Measurements from ENCODE around the gene TMEM9. TPM values are rescaled to one million over a fixed set of nuclear protein-coding genes. Genes with fewer than 3 reads are reported as not detected.

TMEM9 gene
- total RNA-seq, 1 donor from 2014 or later, result 109 TPM

DNA sequence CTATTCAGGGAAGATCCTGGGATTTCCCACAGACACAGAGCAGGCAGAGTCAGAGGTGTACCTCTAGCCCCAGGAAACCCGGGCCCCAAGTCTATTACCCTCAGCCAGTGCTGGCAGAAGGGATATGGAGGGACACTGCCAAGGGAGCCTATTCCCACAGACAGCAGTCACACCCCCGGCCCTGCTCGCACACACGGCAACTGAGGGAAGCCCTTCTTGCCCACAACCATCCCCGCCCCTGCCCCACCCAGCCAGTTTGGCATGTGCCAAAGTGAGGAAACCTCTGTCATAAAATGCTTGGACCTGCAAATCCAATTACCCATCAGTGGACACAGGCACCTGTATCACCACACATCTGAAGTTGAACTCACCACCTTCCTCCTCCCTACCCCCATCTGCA, 48.6 kb downstream of the TMEM9 start:
- no peak for DNase-seq (ENCODE audit: low spot score)
- H3K4me3 ChIP-seq, result no peak overlapping the region
- H3K27ac Mint-ChIP-seq, result no peak overlapping the region
- no peaks in the 10 kb centered on the region for H3K36me3 ChIP-seq
- peaks cover 2% of the 10 kb centered on the region for H3K27me3 Mint-ChIP-seq (ENCODE audit: insufficient read depth, low read depth)
- no peaks in the 10 kb centered on the region for H3K9me3 ChIP-seq (ENCODE audit: low read depth)
- H3K4me1 ChIP-seq, result peaks cover 18% of the 10 kb centered on the region
- H3K79me2 ChIP-seq (ENCODE audit: low read depth), result no peaks in the 10 kb centered on the region
- no peaks in the 10 kb centered on the region for H3K27me3 ChIP-seq
- no peak overlapping the region for H3K27ac ChIP-seq
- TF ChIP-seq EZH2 (IDR thresholded peaks at IDR 0.05) (no peak), EZH2phosphoT487 (IDR thresholded peaks at IDR 0.05) (no peak), CTCF (IDR thresholded peaks at IDR 0.05) (no peak)
- no peak overlapping the region for H3K4me3 Mint-ChIP-seq
- peaks cover 62% of the 10 kb centered on the region for H3K4me1 Mint-ChIP-seq
- H4K20me1 ChIP-seq (ENCODE audit: low read depth), result no peaks in the 10 kb centered on the region
- H2AFZ ChIP-seq (replicated peaks), result no peak overlapping the region
- no peak overlapping the region for H3K4me2 ChIP-seq
- H3K36me3 Mint-ChIP-seq, result peaks cover 4% of the 10 kb centered on the region
- H3F3A ChIP-seq (ENCODE audit: low read depth), result no peaks in the 10 kb centered on the region
- no peak overlapping the region for H3K9ac ChIP-seq
- peaks cover 2% of the 10 kb centered on the region for H3K9me3 Mint-ChIP-seq

GRCh38 chr1:201104141-201104540, 50.1 kb downstream of the TMEM9 start:
- peaks cover 4% of the 10 kb centered on the region for H3K36me3 Mint-ChIP-seq
- Histone ChIP-seq H2AFZ (replicated peaks) (no peak overlapping the region), H3K36me3 (no peaks in the 10 kb centered on the region), H3K9ac (no peak overlapping the region), H3K79me2 (ENCODE audit: low read depth) (no peaks in the 10 kb centered on the region), H3F3A (ENCODE audit: low read depth) (no peaks in the 10 kb centered on the region), H3K4me1 (peaks cover 33% of the 10 kb centered on the region), H3K4me2 (no peak overlapping the region), H3K27me3 (no peaks in the 10 kb centered on the region), H4K20me1 (ENCODE audit: low read depth) (no peaks in the 10 kb centered on the region), H3K4me3 (no peak overlapping the region), H3K27ac (no peak overlapping the region), H3K9me3 (ENCODE audit: low read depth) (no peaks in the 10 kb centered on the region)
- H3K4me3 Mint-ChIP-seq, result no peak overlapping the region
- peaks cover 2% of the 10 kb centered on the region for H3K9me3 Mint-ChIP-seq
- peaks cover 2% of the 10 kb centered on the region for H3K27me3 Mint-ChIP-seq (ENCODE audit: insufficient read depth, low read depth)
- H3K27ac Mint-ChIP-seq, result no peak overlapping the region
- TF ChIP-seq EZH2 (IDR thresholded peaks at IDR 0.05), result no peak
- no peak for TF ChIP-seq EZH2phosphoT487 (IDR thresholded peaks at IDR 0.05)
- no peak for TF ChIP-seq CTCF (IDR thresholded peaks at IDR 0.05)
- H3K4me1 Mint-ChIP-seq, result peaks cover 63% of the 10 kb centered on the region
- no peak for DNase-seq (ENCODE audit: low spot score)

GRCh38 chr1:201103666-201104065, 50.6 kb downstream of the TMEM9 start:
- Mint-ChIP-seq H3K27me3 (ENCODE audit: insufficient read depth, low read depth) (peaks cover 2% of the 10 kb centered on the region), H3K27ac (no peak overlapping the region), H3K4me1 (peaks cover 61% of the 10 kb centered on the region), H3K9me3 (peaks cover 2% of the 10 kb centered on the region), H3K4me3 (no peak overlapping the region), H3K36me3 (peaks cover 4% of the 10 kb centered on the region)
- Histone ChIP-seq H3K4me2 (no peak overlapping the region), H3K9ac (no peak overlapping the region), H2AFZ (replicated peaks) (no peak overlapping the region), H3K4me3 (no peak overlapping the region), H4K20me1 (ENCODE audit: low read depth) (no peaks in the 10 kb centered on the region), H3K79me2 (ENCODE audit: low read depth) (no peaks in the 10 kb centered on the region), H3K9me3 (ENCODE audit: low read depth) (no peaks in the 10 kb centered on the region), H3K27me3 (no peaks in the 10 kb centered on the region), H3K27ac (no peak overlapping the region), H3K4me1 (peaks cover 34% of the 10 kb centered on the region), H3K36me3 (no peaks in the 10 kb centered on the region), H3F3A (ENCODE audit: low read depth) (no peaks in the 10 kb centered on the region)
- DNase-seq (ENCODE audit: low spot score), result no peak
- TF ChIP-seq EZH2 (IDR thresholded peaks at IDR 0.05) (no peak), EZH2phosphoT487 (IDR thresholded peaks at IDR 0.05) (no peak), CTCF (IDR thresholded peaks at IDR 0.05) (no peak)

Data from neural progenitor cell (in vitro differentiated cells).